ENCODE data around the gene AMHR2.

AMHR2 gene

DNA sequence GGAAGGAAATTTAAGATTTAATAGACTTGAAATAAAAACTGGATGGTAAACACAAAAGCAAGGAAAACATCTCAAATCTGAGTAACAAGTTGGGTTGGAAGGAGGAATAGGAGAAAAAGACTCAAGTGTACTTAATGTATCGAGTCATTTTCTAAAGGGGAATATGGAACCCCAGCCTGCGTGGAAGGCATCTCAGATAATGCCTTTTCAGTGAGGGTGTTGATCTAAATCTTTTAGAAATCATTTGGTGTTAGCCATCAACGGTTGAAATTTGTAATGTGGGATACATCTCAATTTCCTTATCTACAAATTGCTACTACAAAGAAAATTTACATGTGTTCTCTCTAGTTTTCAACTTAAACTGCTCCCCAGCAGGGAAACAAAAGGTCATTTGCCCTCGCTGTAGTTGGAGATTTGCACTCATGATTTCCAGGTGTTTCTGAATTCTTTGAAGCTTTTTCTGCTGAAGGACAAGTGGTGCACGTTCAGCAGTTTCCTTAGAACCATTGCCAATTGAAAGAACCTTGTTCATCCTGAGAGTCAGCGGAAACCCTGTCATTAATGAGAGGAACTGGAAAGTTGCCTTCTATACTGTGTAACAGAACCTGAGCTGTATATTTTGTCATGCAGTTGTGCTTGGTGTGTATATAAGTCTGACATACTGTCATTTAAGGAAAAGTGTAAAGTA, 30.4 kb downstream of the AMHR2 start:
- no peak for FAIRE-seq

DNA sequence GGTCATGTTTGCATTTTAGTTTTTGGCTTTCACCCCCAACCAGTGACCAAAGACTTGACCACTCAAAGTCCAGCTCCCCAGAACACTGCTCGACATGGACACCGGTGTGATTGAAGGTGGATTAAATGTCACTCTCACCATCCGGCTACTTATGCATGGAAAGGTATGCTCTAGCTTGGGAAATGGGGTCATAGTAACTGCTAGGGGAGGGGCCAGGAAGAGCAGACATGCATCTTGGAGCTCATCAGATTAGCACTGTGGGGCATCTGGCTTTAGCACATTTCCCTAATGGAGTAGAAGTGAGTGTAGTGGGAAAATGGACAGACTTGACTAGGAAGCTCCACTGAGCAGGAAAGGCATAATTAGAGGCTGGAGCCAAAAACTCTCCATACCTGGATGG, 31.1 kb downstream of the AMHR2 start:
- FAIRE-seq: no peak

DNA sequence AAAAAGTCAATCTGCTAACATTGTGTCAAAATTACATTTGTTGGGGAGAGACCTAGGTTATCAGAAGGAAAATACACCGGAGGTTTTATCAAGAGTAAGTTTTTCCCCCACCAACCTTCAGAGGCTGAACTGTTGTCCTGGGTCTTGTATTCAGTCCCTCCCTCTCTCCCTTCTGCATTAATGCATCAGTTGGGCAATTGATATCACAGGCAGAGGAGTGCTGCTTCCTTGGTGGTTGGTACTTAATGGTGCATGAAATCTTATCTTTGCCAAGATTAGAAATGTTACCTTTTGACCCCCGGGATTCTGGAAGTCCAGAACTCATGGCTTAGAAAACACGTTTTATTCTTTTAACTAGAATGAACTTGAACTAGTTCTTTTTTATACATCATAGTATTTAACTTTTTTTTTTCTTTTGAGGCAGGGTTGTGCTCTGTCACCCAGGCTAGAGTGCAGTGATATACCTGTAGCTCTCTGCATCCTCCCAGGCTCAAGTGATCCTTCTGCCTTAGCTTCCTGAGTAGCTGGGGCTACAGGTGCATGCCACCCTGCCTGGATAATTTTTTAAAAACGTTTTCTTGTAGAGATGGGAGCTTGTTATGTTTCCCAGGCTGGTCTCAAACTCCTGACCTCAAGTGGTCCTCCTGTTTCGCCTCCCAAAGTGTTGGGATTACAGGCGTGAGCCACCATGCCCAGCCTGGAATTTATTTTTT, 33.2 kb downstream of the AMHR2 start:
- no peak for FAIRE-seq

DNA sequence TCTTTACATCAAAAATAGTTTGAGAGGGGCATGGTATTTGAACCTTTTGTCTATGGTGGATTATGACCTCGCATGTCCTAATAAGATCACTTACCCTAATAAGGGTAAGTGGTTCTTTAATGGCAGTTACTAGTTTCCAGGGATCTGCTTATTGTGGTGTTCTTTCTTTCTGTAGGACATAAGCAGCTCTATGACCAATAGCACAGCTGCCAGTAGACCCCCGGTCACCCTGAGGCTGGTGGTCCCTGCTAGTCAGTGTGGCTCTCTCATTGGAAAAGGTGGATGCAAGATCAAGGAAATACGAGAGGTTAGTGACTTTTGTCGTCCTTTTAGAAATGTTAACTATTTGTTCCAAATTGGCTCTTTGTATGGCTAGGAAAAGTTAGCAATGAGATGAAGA, 35.4 kb downstream of the AMHR2 start:
- FAIRE-seq: no peak

DNA sequence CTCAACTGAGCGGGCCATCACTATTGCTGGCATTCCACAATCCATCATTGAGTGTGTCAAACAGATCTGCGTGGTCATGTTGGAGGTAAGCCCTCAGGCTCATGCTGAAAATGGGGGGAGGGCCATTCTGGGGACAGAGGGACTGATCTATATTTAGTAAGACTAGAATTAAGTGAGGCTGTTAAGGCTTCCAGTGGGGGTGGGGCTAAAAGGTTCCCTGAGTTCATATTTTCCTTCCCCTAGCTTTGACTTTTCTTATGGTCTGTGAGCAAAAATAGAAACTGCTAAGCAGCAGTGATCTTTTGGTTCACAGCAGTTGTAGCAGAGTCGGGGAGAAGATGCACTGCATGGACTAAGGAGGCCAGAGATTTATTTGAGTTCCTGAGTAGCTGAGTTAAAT, 37.4 kb downstream of the AMHR2 start:
- FAIRE-seq: no peak

DNA sequence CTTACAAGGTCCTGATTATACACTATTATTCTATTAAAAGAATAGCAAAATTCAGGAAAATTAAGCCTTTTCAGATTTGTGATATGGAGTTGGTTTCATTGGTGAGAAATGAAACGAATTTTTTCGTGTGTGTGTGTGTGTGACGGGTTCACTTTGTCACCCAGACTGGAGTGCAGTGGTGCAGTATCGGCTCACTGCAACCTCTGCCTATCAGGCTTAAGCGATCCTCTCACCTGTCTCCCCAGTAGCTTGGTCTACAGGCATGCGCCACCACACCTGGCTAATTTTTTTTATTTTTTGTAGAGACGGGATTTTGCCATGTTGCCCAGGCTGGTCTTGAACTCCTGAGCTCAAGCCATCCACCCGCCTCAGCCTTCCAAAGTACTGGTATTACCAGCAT, 37.9 kb downstream of the AMHR2 start:
- FAIRE-seq: no peak

DNA sequence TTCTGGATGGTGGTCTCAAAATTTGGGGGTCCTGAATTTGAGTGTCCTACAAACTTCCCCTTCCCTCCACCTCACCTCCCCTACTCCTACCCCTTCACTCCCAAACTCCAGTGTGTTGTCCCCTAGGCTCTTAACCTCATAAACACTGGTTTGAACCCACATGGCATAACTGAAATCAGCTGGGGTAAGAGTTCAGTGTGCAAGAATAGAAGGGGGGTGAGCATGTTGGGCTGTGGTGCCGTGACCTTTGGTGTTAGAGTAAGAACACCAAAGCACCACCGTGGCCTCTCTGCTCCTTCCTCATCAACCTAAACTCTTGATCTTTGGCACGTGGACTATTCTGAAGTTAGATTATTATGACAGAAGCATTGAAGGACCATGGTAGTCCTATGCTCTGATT, 39.3 kb downstream of the AMHR2 start:
- no peak for FAIRE-seq

DNA sequence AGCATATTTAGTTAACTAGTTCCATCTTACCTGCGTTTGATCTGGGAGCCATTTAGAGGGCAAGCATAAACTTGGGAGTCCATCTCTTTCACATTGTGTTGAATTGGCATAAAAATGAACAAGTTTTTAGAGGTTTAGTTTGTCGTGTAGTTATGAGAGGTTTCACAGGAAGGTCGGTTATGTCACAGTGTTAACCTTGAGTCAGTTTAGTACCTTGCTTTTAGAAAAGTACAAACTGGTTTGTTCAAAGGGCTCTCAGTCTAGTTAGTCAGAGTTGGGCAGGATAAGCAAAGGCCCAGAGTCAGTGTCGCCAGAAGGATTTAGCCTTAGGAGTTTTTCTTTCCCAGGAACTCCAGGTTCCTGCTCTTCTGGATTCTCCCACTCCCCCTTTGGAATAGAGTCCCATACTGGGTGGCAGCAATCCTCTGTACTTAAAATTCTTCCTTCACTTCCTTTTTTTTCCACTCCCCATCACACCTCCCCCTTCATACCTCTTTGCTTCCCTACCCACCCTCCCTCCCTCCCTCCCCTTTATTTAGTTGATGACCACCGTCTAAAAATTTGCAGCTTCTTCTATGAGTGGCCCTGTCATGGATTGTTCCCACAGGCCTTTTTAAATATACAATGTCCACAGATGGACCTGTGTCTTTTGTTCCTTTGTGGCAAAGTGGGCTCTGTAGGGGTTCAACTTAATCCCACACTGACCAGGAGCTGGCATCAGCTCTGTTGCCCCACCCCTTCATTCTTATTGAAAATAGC, 40.3 kb downstream of the AMHR2 start:
- FAIRE-seq: no peak

DNA sequence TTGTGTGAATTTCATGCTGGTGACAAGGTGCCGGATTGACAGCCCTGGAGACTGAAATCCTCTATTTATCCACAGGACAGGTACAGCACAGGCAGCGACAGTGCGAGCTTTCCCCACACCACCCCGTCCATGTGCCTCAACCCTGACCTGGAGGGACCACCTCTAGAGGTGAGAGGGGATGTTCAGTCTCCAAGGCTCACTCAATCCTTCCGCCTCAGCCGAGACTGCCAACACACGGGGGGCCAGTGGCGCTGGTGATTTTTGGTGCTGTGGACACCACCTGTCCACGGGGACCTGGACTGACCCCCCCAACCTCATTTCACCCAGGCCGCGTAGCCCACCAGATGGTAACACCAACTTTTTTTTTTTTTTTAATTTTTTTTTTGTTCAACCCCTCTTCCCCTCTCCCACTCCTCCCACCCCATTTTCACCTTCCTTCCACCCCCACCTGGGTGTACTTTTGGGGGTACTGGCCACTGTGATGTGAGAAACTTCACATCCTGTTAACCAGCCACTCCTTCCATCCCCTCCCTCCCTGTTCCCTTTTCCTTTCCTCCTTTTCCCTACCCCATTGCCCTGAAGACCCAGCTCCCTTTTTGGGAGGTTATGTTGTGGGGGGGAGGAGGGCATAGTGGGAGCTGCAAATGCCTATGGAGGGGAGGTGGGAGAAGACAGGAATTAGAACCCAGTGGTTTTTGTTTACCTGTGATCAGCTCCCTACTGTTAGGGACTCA, 41.2 kb downstream of the AMHR2 start:
- no peak for FAIRE-seq

DNA sequence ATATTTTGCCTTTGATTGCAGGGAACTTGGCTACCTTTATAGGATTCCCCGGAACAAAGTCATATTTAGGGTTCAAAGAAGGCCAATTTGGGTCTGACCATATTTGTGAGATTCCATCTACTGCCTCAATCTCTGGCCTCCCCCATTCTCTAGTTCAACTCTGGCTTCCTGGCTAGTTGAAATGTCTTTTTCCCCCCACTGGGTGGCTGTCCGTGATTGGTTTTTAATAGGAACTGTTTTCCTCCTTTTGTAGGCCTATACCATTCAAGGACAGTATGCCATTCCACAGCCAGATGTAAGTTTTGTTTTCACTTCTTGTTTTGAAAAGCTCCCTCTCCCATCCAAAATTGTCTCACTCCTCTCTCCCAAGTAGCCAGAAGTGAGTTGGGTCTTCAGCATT, 42.0 kb downstream of the AMHR2 start:
- no peak for FAIRE-seq

DNA sequence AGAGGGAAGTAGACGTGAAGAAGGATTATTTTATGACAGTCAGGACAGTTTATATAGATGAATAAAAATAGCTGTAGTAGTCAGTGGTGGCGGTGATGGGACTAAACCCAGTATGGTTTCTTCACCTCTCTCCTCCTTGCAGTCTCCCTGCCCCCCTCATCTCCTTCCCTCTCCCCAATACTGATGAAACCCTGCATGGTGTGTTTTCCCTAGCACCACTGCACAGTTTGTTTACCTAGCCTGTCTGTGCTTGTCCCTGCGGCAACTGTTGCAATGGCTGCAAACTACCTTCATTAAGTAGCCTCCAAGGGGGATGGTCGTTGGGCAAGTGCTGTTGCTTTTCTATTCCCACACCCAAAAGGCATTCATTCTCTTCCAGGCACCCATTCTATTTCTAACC, 43.0 kb downstream of the AMHR2 start:
- FAIRE-seq: no peak

DNA sequence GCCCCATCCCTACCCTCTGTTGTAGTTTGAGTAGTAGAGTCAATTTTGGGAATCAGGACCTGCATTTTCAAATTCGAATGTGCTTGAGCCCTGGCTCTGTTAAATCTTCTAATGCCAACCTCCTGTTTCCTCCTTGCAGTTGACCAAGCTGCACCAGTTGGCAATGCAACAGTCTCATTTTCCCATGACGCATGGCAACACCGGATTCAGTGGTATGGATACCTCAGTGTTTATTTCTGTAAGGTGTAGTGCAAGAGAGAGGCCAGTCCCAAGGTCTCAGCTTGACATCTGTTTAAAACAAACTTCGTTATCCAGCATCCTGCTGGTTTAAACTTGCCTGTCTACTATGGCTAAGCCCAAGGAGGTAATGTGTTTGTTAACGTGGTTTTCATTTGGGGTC, 43.4 kb downstream of the AMHR2 start:
- no peak for FAIRE-seq

DNA sequence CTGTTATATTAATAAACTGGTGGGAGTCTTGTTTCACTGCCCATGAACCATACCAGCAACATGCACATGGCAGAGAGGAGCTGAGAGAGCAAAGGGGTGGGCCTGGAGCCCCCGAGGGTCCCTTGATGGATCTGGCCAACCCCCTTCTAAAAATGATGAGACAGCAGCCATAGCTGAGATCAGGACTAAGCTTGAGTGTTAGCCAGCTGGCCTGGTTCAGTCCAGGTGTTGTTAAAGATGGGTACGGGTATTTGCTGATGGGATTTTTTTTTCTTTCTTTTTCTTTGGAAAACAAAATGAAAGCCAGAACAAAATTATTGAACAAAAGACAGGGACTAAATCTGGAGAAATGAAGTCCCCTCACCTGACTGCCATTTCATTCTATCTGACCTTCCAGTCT, 44.2 kb downstream of the AMHR2 start:
- no peak for FAIRE-seq

DNA sequence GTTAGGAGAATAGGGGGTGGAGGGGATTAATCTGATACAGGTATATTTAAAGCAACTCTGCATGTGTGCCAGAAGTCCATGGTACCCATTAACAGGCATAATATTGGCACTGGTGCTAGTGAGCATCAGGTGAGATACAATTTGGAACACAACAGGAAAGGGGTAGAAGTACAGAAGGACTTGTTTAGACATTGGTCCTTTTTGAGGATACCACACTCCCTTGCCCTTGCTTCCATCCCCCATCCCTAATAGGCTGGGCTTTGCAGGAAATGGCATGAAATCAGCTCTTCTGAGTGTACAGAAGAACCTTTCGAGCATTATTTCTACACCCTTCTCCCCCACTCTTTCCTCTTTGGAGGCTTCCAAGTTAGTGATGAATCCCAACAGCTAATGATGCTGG, 44.6 kb downstream of the AMHR2 start:
- FAIRE-seq: no peak

DNA sequence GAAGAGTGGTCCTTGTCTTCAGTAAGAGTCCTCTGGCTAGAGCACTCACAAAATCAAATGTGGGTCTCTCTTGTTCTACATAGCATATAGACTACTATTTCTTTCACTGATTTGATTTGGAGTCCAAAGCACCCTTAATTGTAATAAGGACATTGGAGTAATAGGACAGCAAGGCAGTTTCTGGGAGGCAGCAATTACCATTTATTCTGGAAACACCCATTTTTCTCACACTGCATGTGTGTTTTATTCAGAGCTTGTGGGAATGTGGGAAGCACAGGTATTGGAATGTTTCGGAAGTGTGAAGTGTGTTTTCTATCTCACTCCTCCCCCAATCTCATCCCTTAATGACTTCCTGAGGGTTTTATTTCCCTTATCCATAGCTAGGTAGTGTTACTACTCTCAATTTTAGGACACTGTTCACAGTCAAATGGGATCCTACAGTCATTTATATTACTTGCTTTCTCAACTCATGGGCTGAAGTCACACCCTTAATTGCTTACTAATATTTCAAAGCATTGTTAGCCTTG, 48.5 kb downstream of the AMHR2 start:
- FAIRE-seq: no peak

DNA sequence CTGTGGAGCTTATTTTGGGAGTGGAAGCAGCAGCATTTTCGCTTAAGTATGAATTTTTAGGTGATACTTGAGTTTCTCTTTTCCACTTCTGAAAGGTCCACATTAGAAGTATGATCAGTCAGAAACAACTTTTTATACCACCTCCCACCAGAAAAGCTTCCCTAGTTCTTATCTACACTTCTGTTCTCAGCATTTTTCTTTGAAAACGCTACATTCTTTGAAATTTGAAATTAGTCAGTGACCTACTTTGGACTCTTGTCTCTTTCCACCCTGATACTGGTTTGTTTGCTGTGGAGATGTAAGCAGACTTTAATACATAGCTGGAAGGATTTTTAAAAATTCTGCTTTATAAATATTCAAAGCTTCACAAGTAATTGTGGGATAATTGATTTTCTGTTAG, 50.4 kb downstream of the AMHR2 start:
- FAIRE-seq: no peak

DNA sequence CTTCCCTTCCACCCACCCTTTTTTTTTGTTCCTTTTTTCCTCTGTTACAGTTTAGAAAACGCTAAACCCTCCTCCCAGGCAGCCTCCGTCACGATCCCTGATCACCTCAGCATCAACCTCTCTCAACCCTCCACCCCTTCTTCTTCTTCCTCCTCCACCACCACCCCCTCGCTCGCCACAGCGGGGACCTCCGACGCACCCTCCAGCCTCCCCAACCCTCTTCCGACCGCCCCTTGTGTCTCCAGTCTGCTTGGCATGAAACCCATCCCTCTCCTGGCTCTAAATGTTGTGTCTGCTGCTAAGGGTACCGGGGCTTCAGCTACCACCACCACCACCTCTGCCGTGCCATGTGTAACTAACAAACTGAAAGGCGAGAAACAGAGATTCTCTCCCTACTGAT, 51.2 kb downstream of the AMHR2 start:
- FAIRE-seq: no peak

DNA sequence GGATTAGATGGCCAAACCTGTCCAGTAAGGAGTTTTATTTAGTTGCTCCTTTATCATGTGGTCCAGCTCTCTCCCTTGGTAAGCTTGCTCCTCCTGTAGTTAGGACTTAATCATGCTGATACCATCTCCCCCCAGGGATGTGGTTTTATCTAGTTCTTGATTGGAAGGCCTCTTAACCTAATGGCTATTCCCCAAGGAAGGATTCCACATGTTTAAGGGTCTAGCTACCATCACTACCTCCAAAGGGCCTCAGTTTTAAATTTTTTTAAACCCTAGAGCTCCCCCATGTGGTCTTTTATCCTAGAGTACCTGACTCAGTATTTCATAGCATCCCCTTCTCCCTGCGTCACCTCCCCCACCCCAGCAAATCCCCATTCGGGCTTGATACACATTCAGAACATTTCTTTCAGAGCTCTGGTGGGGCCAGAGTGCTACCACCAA, 53.1 kb downstream of the AMHR2 start:
- FAIRE-seq: no peak

DNA sequence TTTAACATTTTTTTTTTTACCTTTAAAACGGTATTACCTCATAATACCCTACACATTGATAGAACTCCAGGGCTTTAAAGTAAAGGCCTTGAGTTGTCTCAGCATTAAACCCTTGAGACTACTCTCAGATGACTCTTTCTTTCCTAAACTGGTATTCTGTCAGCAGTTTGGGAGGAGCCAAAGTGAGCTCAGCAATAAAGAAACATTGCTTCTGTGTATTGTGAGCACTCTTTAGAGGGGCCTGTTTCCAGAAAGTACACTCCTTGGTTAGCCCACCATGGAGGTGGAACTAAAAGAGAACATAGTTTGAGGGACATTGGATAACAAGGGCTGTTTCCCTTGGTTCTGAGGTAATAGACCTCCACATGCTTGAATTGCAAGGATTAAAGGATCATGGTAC, 55.2 kb downstream of the AMHR2 start:
- FAIRE-seq: no peak

DNA sequence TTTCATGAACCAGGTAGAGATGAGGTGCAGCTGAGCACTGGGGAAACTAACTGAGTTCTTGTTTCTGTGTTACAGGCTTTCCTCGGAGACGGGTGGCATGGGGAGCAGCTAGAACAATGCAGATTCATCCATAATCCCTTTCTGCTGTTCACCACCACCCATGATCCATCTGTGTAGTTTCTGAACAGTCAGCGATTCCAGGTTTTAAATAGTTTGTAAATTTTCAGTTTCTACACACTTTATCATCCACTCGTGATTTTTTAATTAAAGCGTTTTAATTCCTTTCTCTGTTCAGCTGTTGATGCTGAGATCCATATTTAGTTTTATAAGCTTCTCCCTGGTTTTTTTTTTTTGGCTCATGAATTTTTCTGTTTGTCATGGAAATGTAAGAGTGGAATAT, 55.7 kb downstream of the AMHR2 start:
- no peak for FAIRE-seq

DNA sequence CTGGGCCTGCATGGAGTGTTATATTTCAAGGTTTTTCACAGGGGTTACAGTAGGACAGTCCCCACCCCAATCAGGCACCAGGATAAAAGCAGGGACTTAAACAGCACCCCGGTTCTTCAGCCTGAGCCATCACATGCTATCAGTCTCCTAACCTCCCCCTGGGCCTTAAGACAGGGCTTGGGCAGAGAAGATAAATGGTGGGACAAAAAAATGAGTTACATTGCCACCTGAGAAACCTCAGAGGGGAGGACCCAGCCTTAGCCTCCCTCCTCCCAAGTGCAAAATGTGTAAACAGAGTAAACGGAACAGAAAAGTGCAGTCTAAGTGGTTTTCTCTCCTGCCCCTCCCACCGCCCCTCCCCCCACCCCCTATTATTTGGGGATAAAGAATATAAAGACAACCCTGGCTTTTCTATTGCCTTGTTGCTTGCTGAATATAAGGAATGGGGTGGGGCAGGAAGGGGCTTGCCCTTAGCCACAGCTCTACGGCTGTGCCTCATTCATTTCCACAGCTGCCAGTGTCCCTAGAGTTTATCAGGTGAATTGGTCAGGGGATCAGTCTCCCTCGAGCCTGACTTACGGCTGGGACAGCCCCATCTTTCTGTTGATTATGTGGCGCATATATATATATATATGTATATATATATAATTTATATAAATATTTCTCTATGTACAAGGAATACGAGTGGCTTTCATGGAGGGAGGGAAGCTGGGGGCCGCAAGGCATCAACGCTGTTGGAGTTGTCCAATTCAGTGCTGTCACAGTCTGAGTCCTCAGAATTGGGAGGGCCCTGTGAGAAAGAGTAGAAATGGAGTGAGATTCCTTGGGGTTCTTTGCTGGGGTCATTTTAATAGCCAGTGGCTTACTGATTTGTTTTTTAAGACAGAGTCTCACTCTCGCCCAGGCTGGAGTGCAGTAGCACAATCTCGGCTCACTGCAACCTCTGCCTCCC, 57.1 kb downstream of the AMHR2 start:
- FAIRE-seq: no peak

Measured in islet of Langerhans (tissue), 1 donor.